Endothelial cell of umbilical vein (primary cell): ENCODE results near the gene FGR.

Source experiments
- CTCF ChIP-seq, 2 donors: IDR thresholded peaks; 1 replicate in 1 of 2; 2 replicates in 1 of 2; pipeline ENCODE4 v1.5.1; 2011; ENCODE audit warnings: low read length in 2 of 2, mild to moderate bottlenecking in 2 of 2, moderate library complexity in 2 of 2, control low read depth in 1 of 2, inconsistent platforms in 1 of 2, low read depth in 1 of 2; ENCODE audit not compliant: insufficient read depth in 1 of 2; ENCODE audit errors: extremely low read depth in 1 of 2
- EZH2 ChIP-seq: IDR thresholded peaks from 2 replicates; pipeline ENCODE4 v1.6.1; 2012; ENCODE audit warnings: borderline replicate concordance, low read depth, mild to moderate bottlenecking, moderate library complexity, low read length, inconsistent platforms; ENCODE audit not compliant: severe bottlenecking
- FOS ChIP-seq: IDR thresholded peaks from 2 replicates; pipeline ENCODE4 v1.6.1; 2011; ENCODE audit warnings: mild to moderate bottlenecking, low read length, moderate library complexity, borderline replicate concordance; ENCODE audit not compliant: insufficient read depth
- JUN ChIP-seq: IDR thresholded peaks from 2 replicates; pipeline ENCODE4 v1.6.1; 2011; ENCODE audit warnings: borderline replicate concordance, low read depth; ENCODE audit not compliant: insufficient read length, insufficient read depth
- MAX ChIP-seq: IDR thresholded peaks from 2 replicates; pipeline ENCODE4 v1.6.1; 2011; ENCODE audit not compliant: insufficient read depth, insufficient read length
- MYC ChIP-seq: IDR thresholded peaks from one replicate; pipeline ENCODE4 v1.6.1; 2011; ENCODE audit warnings: mild to moderate bottlenecking, low read depth, low read length
- POLR2A ChIP-seq: IDR thresholded peaks from 2 replicates; pipeline ENCODE4 v1.6.1; 2012; ENCODE audit warnings: low read depth, mild to moderate bottlenecking, control low read depth, low read length
- POLR2AphosphoS5 ChIP-seq: IDR thresholded peaks from 2 replicates; pipeline ENCODE4 v1.6.1; 2012; ENCODE audit warnings: low read depth, mild to moderate bottlenecking, control low read depth, low read length, moderate library complexity; ENCODE audit not compliant: insufficient read depth

- no peak for TF ChIP-seq POLR2AphosphoS5
- no peak for TF ChIP-seq CTCF (IDR thresholded peaks at IDR 0.05; ENCODE audit: extremely low read depth in 1 of 2, insufficient read depth in 1 of 2, low read depth in 1 of 2, low read length in 2 of 2)
- no peak for TF ChIP-seq POLR2A
- no peak for TF ChIP-seq FOS
- TF ChIP-seq JUN: no peak
- no peak for TF ChIP-seq MAX
- no peak for TF ChIP-seq MYC
- no peak for TF ChIP-seq EZH2
Measured at GRCh38 chr1:27567146-27567526, 67.8 kb downstream of the FGR start.
